HCT116 (cell line): Measurements from ENCODE around the gene ZFHX3. TPM values are rescaled to one million over a fixed set of nuclear protein-coding genes. Genes with fewer than 3 reads are reported as not detected.

Experiments
- ATAC-seq: fragments of 200-7000 bp; cut with Tn5 transposase; 2 replicates; pipeline ENCODE4 v1.9.1; 2020; ENCODE audit warnings: mild to moderate bottlenecking, moderate library complexity
- BruUV-seq: library from RNA; stranded (reverse); fragments of 400-500 nt; replicated peaks from 2 replicates; lab custom pipeline; 2021; lab: Mats Ljungman, UMichigan
- CTCF ChIA-PET: fragments of 300-600 bp; sonication (Branson Sonifier 250); formaldehyde crosslinking; loops from one replicate; lab custom pipeline; 2021; ENCODE audit warnings: antibody characterized with exemption; lab: Charles Lee
- POLR2A ChIA-PET: fragments of 300-600, 350-600 bp; sonication (Branson Sonifier 250); formaldehyde crosslinking; loops from one replicate; lab custom pipeline; 2021; ENCODE audit warnings: antibody characterized with exemption; lab: Charles Lee
- RAD21 ChIA-PET, 2 experiments: fragments of 300-600 bp; sonication (Branson Sonifier 250); formaldehyde crosslinking; loops; one replicate each; lab custom pipeline; 2023; ENCODE audit warnings: low total read pairs in 2 of 2; ENCODE audit not compliant: uncharacterized antibody in 2 of 2, unreplicated experiment in 2 of 2, low non-redundant PET in 1 of 2; lab: Charles Lee
- DNase-seq: peaks from one replicate; pipeline ENCODE4 v3.0.0-alpha.2; 2010; ENCODE audit warnings: low read depth, low spot score
- H2AFZ ChIP-seq: fragments of 200-600 bp; shearing (Covaris generic), sonication (generic); 2 replicates; pipeline ENCODE4 v1.6.1; 2017; ENCODE audit warnings: low read depth, mixed run types, mixed read lengths, antibody characterized with exemption, low read length; ENCODE audit not compliant: poor library complexity, severe bottlenecking
- H3K27ac ChIP-seq: 2 replicates; pipeline ENCODE4 v1.5.1; 2012; ENCODE audit warnings: low read depth, low read length
- H3K27me3 ChIP-seq: fragments of 200-600 bp; sonication (generic); 2 replicates; pipeline ENCODE4 v1.6.1; 2016; ENCODE audit warnings: mixed run types, low read length, mixed read lengths; ENCODE audit not compliant: insufficient read depth
- H3K36me3 ChIP-seq, 2 experiments: fragments of 200-500 bp in 1 of 2; fragments of 200-600 bp in 1 of 2; sonication (Bioruptor generic) in 1 of 2; sonication (generic) in 1 of 2; 2 replicates each; pipeline versions ENCODE4 v1.5.1 to v1.6.1; 2014 to 2016; ENCODE audit warnings: low read length in 2 of 2, inconsistent platforms in 1 of 2, mixed read lengths in 1 of 2, mixed run types in 1 of 2; ENCODE audit not compliant: insufficient read depth in 2 of 2, control insufficient read depth in 1 of 2
- H3K4me1 ChIP-seq, 2 experiments: fragments of 200-600 bp in 1 of 2; sonication (generic) in 1 of 2; 2 replicates each; pipeline versions ENCODE4 v1.5.1 to v1.6.1; 2012 to 2017; ENCODE audit warnings: low read length in 2 of 2, inconsistent platforms in 1 of 2, mild to moderate bottlenecking in 1 of 2, mixed read lengths in 1 of 2, mixed run types in 1 of 2, moderate library complexity in 1 of 2; ENCODE audit not compliant: insufficient read depth in 2 of 2, control insufficient read depth in 1 of 2
- H3K4me2 ChIP-seq: fragments of 200-600 bp; sonication (generic); 2 replicates; pipeline ENCODE4 v1.6.1; 2017; ENCODE audit warnings: mixed run types, low read length, mixed read lengths
- H3K4me3 ChIP-seq, 2 experiments: fragments of 200-600 bp in 1 of 2; sonication (generic) in 1 of 2; replicated peaks in 1 of 2; 2 replicates each; pipeline ENCODE4 v1.5.1; 2011 to 2016; ENCODE audit warnings: low read length in 2 of 2, control low read depth in 1 of 2, low read depth in 1 of 2, mild to moderate bottlenecking in 1 of 2, mixed read lengths in 1 of 2, mixed run types in 1 of 2
- H3K79me2 ChIP-seq: fragments of 200-600 bp; sonication (generic); 2 replicates; pipeline ENCODE4 v1.6.1; 2017; ENCODE audit warnings: mild to moderate bottlenecking, mixed run types, low read length, moderate library complexity, mixed read lengths; ENCODE audit not compliant: insufficient read depth
- H3K9ac ChIP-seq: fragments of 200-600 bp; sonication (generic); 2 replicates; pipeline ENCODE4 v1.6.1; 2016; ENCODE audit warnings: low read length, mixed read lengths
- H3K9me2 ChIP-seq: fragments of 200-600 bp; sonication (generic), shearing (Covaris generic); 2 replicates; pipeline ENCODE4 v1.6.1; 2017; ENCODE audit warnings: mixed run types, mild to moderate bottlenecking, moderate library complexity; ENCODE audit not compliant: insufficient read depth
- H3K9me3 ChIP-seq, 2 experiments: fragments of 200-500 bp in 1 of 2; fragments of 200-600 bp in 1 of 2; sonication (Bioruptor generic) in 1 of 2; sonication (generic) in 1 of 2; 2 replicates each; pipeline ENCODE4 v1.6.1; 2014 to 2017; ENCODE audit warnings: low read length in 2 of 2, mixed read lengths in 2 of 2, inconsistent platforms in 1 of 2, low read depth in 1 of 2, mild to moderate bottlenecking in 1 of 2, mixed run types in 1 of 2, moderate library complexity in 1 of 2; ENCODE audit not compliant: control insufficient read depth in 1 of 2, insufficient read depth in 1 of 2
- H4K20me1 ChIP-seq: fragments of 200-600 bp; sonication (generic), shearing (Covaris generic); 2 replicates; pipeline ENCODE4 v1.6.1; 2017; ENCODE audit warnings: mixed run types, mild to moderate bottlenecking, moderate library complexity; ENCODE audit not compliant: insufficient read depth
- CEBPB ChIP-seq: IDR thresholded peaks from 2 replicates; pipeline ENCODE4 v1.6.1; 2012; ENCODE audit warnings: low read depth
- ELF1 ChIP-seq: IDR thresholded peaks from 2 replicates; pipeline ENCODE4 v1.6.1; 2012; ENCODE audit warnings: low read depth, borderline replicate concordance
- EZH2phosphoT487 ChIP-seq: fragments of 200-600 bp; IDR thresholded peaks from 2 replicates; pipeline ENCODE4 v1.6.1; 2018; ENCODE audit warnings: antibody characterized with exemption, borderline replicate concordance
- FOSL1 ChIP-seq: IDR thresholded peaks from 2 replicates; pipeline ENCODE4 v1.6.1; 2012; ENCODE audit warnings: low read depth
- RAD21 ChIP-seq: IDR thresholded peaks from 2 replicates; pipeline ENCODE4 v1.6.1; 2012; ENCODE audit warnings: low read depth, mild to moderate bottlenecking
- SP1 ChIP-seq: IDR thresholded peaks from 2 replicates; pipeline ENCODE4 v1.6.1; 2012; ENCODE audit warnings: low read depth
- TCF7L2 ChIP-seq: IDR thresholded peaks from 2 replicates; pipeline ENCODE4 v1.7.0; 2011; ENCODE audit warnings: borderline replicate concordance, inconsistent platforms; ENCODE audit not compliant: insufficient read depth, insufficient read length; ENCODE audit errors: extremely low read depth
- YY1 ChIP-seq: IDR thresholded peaks from 2 replicates; pipeline ENCODE4 v1.6.1; 2011; ENCODE audit warnings: low read length, low read depth, moderate library complexity, mild to moderate bottlenecking; ENCODE audit not compliant: insufficient replicate concordance; ENCODE audit errors: extremely low read depth
- ZFX ChIP-seq: fragments of 450-650 bp; IDR thresholded peaks from 2 replicates; pipeline ENCODE4 v1.6.1; 2017
- intact Hi-C: fragments of 100-400 bp; cut with micrococcal nuclease; formaldehyde crosslinking; loops from 2 replicates; pipeline ENCODE4 v1.10.0; 2022
- total RNA-seq: library from RNA; stranded (reverse); gene quantifications from one replicate; pipeline ENCODE4 v1.2.1, GENCODE V29; 2021; ENCODE audit not compliant: unreplicated experiment
- TF ChIP-seq, protein P1 (sequence below): IDR thresholded peaks from 2 replicates; pipeline ENCODE4 v1.6.1; 2012
- TF ChIP-seq, protein P2 (sequence below), 3 experiments: fragments of 200-600 bp in 1 of 3; sonication (generic) in 1 of 3; IDR thresholded peaks in 2 of 3; conservative IDR thresholded peaks in 1 of 3; 2 replicates each; pipeline ENCODE4 v1.5.1; 2012 to 2017; ENCODE audit warnings: low read depth in 2 of 3, low read length in 2 of 3, antibody characterized with exemption in 1 of 3, borderline replicate concordance in 1 of 3, control low read depth in 1 of 3, mild to moderate bottlenecking in 1 of 3, mixed read lengths in 1 of 3, mixed run types in 1 of 3, moderate library complexity in 1 of 3; ENCODE audit not compliant: insufficient read depth in 1 of 3
- TF ChIP-seq, protein P3 (sequence below): IDR thresholded peaks from 2 replicates; pipeline ENCODE4 v1.6.1; 2011; ENCODE audit warnings: mild to moderate bottlenecking, low read length, moderate library complexity; ENCODE audit not compliant: insufficient replicate concordance; ENCODE audit errors: extremely low read depth

The ZFHX3 gene
- total RNA-seq, 1 experiment from 2014 or later, result 6.3 TPM

DNA sequence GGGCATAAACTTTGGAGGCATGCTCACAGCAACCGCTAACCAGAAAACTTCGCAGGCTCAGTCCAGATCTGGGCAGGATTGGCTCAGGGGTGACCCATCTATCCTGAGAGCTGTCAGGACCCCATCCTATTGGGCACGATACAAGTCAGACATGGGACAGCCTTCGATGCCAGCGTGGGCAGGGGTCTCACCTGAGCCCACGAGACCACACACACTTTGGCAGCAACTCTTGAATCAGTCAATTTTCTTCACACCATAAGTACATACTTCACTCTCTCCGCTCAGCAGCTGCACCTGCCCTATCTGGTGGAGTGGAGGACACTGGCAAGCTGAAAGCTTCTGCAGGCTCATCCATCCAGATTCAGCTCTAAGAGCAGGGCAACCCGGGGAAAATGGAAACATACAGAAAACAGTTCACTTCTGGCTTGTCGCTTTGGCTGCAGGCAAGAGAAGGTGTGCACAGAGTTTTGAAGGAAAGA is 48.3 kb downstream of the ZFHX3 start:
- intact Hi-C loops, result no loop called here
- RAD21 ChIA-PET, result no interaction called here
- Histone ChIP-seq H3K79me2 (peaks cover 13% of the 10 kb centered on the region), H3K9me3 (peaks cover 0 to 10% of the 10 kb centered on the region in 2 experiments; a peak in 1 of 4 replicates), H3K9ac (no peak overlapping the region), H3K27me3 (no peaks in the 10 kb centered on the region), H2AFZ (no peak overlapping the region), H4K20me1 (0 out of 2 replicates have a peak, but pooled peaks cover 2% of the 10 kb centered on the region), H3K9me2 (no peaks in the 10 kb centered on the region), H3K4me3 (no peak overlapping the region), H3K4me2 (no peak overlapping the region), H3K36me3 (no peaks in the 10 kb centered on the region), H3K4me1 (peaks cover 4 to 8% of the 10 kb centered on the region in 2 experiments; a peak in 2 of 4 replicates), H3K27ac (no peak overlapping the region)
- no peak for TF ChIP-seq ZFX
- no peak for TF ChIP-seq EZH2phosphoT487
- ATAC-seq (no peak), DNase-seq (no peak)
- POLR2A ChIA-PET, result no interaction called here
- CTCF ChIA-PET, result no interaction called here
- BruUV-seq, result no TSS peak

DNA sequence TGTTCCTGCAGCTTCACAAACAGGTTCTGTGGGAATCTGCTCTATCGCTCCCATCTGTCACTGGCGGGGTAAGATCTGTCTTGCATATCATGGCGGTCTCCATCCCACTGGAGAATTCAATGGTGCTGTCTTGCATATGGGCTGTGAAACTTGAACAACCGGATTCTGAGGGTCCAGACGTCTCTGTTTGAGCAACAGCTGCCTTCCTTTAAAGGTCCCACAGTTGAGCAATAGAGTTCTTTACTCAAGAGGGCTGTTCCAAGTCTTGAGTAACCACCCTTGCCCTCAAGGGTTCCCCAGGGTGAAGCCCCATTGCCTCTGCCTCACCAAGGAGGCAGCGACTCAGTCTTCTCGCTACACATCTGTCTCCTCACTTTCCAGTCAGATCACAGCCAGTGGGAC is 50.8 kb downstream of the ZFHX3 start:
- Histone ChIP-seq H3K4me1 (peaks cover 4 to 8% of the 10 kb centered on the region in 2 experiments; a peak in 2 of 4 replicates), H3K36me3 (no peaks in the 10 kb centered on the region), H3K4me3 (no peak overlapping the region), H3K9me2 (no peaks in the 10 kb centered on the region), H3K27ac (no peak overlapping the region), H3K4me2 (no peak overlapping the region), H4K20me1 (0 out of 2 replicates have a peak, but pooled peaks cover 2% of the 10 kb centered on the region), H3K9me3 (peaks cover 0 to 10% of the 10 kb centered on the region in 2 experiments; a peak in 1 of 4 replicates), H3K79me2 (peaks cover 17% of the 10 kb centered on the region), H2AFZ (no peak overlapping the region), H3K27me3 (no peaks in the 10 kb centered on the region), H3K9ac (no peak overlapping the region)
- ATAC-seq (no peak), DNase-seq (no peak)
- CTCF ChIA-PET, result no interaction called here
- RAD21 ChIA-PET, result no interaction called here
- POLR2A ChIA-PET, result no interaction called here
- intact Hi-C loops, result no loop called here
- BruUV-seq, result no TSS peak
- no peak for TF ChIP-seq SP1
- no peak for TF ChIP-seq ELF1
- no peak for TF ChIP-seq YY1
- TF ChIP-seq, protein P1, sequence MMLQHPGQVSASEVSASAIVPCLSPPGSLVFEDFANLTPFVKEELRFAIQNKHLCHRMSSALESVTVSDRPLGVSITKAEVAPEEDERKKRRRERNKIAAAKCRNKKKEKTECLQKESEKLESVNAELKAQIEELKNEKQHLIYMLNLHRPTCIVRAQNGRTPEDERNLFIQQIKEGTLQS, result no peak
- TF ChIP-seq FOSL1, result no peak
- no peak for TF ChIP-seq RAD21
- TF ChIP-seq CEBPB, result no peak
- no peak for TF ChIP-seq ZFX
- TF ChIP-seq, protein P2, sequence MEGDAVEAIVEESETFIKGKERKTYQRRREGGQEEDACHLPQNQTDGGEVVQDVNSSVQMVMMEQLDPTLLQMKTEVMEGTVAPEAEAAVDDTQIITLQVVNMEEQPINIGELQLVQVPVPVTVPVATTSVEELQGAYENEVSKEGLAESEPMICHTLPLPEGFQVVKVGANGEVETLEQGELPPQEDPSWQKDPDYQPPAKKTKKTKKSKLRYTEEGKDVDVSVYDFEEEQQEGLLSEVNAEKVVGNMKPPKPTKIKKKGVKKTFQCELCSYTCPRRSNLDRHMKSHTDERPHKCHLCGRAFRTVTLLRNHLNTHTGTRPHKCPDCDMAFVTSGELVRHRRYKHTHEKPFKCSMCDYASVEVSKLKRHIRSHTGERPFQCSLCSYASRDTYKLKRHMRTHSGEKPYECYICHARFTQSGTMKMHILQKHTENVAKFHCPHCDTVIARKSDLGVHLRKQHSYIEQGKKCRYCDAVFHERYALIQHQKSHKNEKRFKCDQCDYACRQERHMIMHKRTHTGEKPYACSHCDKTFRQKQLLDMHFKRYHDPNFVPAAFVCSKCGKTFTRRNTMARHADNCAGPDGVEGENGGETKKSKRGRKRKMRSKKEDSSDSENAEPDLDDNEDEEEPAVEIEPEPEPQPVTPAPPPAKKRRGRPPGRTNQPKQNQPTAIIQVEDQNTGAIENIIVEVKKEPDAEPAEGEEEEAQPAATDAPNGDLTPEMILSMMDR (IDR thresholded peaks at IDR 0.05 in 2 of 3, conservative IDR thresholded peaks at IDR 0.05 in 1 of 3; ENCODE audit: borderline replicate concordance in 1 of 3, insufficient read depth in 1 of 3, low read depth in 2 of 3, low read length in 2 of 3), result no peak
- TF ChIP-seq, protein P3, sequence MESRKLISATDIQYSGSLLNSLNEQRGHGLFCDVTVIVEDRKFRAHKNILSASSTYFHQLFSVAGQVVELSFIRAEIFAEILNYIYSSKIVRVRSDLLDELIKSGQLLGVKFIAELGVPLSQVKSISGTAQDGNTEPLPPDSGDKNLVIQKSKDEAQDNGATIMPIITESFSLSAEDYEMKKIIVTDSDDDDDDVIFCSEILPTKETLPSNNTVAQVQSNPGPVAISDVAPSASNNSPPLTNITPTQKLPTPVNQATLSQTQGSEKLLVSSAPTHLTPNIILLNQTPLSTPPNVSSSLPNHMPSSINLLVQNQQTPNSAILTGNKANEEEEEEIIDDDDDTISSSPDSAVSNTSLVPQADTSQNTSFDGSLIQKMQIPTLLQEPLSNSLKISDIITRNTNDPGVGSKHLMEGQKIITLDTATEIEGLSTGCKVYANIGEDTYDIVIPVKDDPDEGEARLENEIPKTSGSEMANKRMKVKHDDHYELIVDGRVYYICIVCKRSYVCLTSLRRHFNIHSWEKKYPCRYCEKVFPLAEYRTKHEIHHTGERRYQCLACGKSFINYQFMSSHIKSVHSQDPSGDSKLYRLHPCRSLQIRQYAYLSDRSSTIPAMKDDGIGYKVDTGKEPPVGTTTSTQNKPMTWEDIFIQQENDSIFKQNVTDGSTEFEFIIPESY, result no peak
- TF ChIP-seq EZH2phosphoT487, result no peak
- TF ChIP-seq TCF7L2, result no peak
